ENCODE results near the gene TFAP2C.
"Not testable (repeated sequence)": the region's sequence is repeated elsewhere in the genome, so short reads cannot be mapped to it uniquely, and the experiment has no call there.

The TFAP2C gene

DNA sequence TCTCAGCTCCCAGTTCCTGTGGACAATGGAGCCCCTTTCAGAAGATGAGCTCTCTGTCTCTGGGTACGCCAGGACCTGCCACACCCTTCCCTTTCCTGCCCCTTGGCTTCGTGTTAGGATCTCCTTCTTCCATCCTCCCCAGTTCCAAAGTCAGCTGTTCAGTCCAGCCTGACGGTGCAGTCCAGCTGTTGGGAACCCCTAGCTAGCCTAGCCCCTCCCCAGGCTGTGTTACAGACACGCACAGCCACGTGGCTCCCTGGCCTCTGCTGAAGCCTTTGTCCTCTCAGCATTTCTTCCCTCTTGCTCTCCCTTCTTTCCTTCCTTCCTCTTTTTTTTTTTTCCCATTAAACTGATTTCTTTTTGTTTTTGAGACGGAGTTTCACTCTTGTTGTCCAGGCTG is 12.4 kb upstream of the TFAP2C start:
- DNase-seq (ENCODE audit: low read depth in 2 of 2): no peak

DNA sequence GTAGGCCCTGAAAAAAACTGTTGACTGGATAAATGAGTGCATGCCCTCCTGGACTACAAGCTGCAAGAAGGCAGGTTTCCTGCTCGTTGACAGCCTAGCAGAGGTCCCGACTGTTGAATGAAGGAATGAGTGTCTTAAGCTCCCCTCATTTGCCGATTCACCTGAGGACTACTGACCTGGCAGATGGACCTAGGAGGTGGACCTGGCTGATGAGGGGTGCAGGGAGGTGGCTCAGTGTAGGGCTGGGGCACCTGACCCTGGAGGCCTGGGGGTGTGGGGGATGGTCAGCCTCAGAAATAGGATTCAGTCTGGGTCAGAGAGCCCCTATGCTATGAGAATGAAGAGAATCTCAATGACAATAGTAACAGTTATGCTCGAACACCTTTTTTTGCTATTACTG is 11.6 kb upstream of the TFAP2C start:
- DNase-seq (ENCODE audit: low read depth in 2 of 2): no peak

DNA sequence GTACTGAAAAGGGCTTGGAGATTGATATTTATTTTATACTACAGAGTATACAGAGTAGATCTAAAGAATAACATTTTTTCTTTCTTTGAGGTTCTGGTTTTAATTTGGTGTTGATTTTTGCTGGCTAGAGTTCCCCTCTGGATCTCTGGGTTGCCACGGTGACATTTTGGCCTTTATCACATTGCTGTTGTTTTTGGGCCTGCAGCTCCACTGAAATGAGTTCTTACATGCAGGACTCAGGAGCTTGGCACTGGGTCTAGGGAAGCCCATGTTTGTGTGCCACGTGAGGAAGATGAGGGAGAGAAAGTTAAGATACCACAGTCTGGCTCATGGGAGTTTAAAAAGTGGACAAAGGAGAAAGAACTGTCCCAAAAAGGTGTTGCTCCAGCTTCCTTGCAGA is 7.4 kb upstream of the TFAP2C start:
- no peak for DNase-seq (ENCODE audit: low read depth in 2 of 2)

- DNase-seq (ENCODE audit: low read depth in 2 of 2): not testable (repeated sequence)
Observed at GRCh38 chr20:56623930-56624329, 5.2 kb upstream of the TFAP2C start.

DNA sequence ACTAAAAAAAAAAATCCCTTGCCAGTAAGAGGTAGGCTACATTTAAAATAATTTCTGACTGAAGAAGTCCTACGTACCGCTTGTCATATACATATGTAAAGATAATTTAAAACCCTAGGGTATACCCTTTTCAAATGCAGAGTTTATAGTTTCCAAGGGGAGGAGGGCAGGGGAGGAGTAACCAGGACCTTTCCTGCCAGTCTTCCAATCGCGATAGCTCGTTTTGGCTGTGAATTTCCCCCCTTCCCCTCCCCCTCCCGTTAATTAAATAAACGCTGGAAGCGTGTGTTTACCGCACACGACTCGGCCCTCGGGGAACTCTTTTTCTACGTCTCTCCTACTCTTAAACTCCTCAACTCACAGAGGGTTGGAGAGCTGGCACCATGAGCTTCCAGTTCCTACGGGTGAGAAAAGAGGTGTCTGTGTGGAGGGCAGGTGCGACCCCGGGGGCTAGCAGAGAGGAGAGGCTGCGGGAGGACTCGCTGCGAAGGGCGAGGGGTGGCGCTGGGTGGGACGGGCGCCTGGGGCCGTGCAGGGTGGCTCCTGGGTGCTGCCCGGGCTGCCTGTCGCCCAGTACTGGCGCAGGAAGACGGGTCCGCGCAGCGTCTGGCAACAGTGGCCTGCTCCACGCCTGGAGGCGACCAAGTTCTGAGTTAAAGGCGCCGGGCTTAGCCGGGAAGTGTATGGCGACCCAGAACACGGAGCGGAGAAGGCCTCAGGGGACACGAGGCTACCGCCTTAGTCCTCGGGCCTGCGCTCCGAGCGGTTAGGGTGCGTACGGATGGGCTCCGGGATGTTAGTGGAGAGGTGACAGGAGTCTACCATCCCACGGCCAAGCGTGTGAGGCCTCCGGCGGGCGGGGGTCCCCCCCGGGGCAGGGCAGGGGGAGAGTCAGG is 4.1 kb upstream of the TFAP2C start:
- DNase-seq (ENCODE audit: low read depth in 2 of 2): no peak

GRCh38 chr20:56625837-56626236 is 3.3 kb upstream of the TFAP2C start:
- DNase-seq (ENCODE audit: low read depth in 2 of 2): no peak

DNA sequence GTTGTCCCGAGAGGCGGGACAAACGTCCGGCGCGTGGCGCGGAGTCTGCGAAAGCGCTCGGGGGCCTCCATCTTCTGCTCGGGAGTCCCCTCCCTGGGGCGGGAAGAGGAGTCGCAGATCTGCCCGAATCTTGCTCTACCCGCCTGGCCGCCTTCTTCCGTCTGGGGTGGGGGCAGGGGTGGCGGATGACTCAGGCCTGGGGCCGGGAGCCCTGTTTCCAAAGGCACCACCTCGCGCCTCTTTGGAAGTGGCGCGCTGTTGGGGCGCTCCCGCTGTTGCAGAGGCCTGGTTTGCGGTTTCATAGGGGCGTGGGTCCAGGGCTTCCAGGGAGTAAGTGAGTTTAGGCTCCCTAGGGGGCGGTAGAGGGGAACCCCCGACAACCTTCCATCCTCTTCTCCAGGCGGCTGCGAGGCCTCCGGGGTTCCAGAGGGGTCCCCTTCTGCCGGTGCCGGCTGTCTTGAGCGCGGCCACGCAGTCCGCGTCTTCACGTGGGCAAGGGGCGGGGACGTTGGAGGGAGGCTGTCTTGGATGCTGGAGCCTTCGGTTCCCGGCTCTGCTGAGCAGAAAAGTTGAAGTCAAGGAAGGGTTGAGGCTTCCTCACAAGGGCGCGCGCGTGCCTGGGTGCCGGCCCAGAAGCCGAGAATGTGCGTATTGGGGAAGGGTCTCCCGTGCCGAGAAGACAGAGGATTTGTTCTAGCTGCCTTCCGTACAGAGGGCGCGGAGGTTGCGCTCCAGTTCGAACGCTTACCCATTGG is 2.6 kb upstream of the TFAP2C start:
- DNase-seq (ENCODE audit: low read depth in 2 of 2): no peak

DNA sequence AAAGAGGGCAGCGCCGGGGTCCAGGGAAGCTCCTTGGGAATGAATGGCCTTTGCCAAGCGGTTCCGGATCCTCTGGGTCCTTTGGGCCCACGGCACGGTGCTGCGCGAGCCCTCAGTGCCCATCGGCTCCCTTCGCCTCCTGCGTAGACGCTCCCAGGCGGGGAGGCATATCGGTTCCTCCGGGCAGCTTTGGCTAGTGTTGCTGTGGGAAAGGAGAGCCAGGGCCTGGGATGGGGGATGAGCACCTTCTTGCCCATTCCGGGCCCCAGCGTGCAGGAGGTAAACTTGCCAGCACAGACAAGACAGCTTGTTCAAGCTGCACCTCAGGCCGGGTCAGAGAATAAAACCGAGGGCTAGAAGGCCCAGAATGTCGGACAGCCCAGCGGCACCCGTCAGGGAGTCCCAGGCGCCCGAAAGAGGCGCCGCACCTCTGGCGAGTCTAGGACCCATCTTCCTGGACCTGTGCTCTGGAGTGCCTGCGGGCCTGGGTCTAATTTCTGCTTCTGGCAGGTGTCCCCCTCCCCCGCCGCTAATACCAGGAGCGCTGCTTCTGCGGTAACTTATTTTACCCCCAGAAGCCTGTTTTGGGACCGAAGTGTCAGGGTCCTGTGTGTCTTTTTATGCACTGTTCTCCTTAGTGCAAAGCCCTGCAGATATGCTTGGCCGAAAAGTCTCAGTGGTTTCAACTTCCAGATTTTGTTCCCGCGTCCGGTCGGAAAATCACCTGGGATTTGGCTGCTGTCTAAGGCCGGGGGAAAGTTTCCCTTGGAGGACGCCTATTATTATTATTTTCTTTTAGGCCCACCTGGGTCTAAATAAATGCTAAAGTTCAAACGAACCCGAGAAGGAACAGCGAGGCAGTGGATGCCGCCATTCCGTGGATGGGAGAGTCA is 1.7 kb upstream of the TFAP2C start:
- no peak for DNase-seq (ENCODE audit: low read depth in 2 of 2)

- no peak for DNase-seq (ENCODE audit: low read depth in 2 of 2)
Observed at GRCh38 chr20:56628015-56628872, 862 bp upstream of the TFAP2C start.

- DNase-seq (ENCODE audit: low read depth in 2 of 2): no peak
Observed at GRCh38 chr20:56629464-56630085, 469 bp downstream of the TFAP2C start.

GRCh38 chr20:56630086-56630493 is 984 bp downstream of the TFAP2C start:
- no peak for DNase-seq (ENCODE audit: low read depth in 2 of 2)

GRCh38 chr20:56630506-56631317 is 1.6 kb downstream of the TFAP2C start:
- DNase-seq (ENCODE audit: low read depth in 2 of 2): no peak

DNA sequence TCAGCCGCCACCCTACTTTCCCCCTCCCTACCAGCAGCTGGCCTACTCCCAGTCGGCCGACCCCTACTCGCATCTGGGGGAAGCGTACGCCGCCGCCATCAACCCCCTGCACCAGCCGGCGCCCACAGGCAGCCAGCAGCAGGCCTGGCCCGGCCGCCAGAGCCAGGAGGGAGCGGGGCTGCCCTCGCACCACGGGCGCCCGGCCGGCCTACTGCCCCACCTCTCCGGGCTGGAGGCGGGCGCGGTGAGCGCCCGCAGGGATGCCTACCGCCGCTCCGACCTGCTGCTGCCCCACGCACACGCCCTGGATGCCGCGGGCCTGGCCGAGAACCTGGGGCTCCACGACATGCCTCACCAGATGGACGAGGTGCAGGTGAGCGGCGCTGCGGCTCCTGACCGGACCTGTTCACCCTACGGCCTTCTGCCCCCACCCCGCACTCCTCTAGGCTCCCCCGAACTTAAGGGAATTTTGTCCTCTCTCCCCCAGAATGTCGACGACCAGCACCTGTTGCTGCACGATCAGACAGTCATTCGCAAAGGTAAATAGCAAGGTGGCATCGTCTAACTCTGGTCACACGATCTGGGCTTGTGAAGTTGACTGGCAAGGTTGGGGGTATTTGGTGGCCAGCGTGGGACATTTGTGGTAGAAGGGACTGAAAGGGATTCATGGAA is 2.3 kb downstream of the TFAP2C start:
- no peak for DNase-seq (ENCODE audit: low read depth in 2 of 2)

- DNase-seq (ENCODE audit: low read depth in 2 of 2): no peak
Observed at GRCh38 chr20:56631990-56632327, 2.9 kb downstream of the TFAP2C start.

DNA sequence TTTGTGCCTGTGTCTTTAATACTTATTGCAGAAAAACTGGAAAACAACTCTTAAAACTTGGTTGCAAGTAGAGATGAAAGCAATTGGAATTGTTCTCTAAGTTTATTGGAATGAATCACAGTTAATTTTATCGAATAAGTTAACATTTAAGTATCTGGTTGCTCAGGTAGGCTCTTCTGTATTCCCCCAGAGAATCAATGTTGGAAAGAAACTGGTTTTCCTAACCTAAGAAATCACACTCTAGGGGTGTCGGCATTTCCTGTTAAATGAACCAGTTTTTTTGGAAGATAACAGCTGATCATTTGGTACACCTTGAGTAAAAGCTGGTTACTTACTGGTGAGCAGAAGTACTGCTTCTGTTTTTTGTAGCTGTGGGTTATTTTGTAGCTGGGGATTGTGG is 5.2 kb downstream of the TFAP2C start:
- no peak for DNase-seq (ENCODE audit: low read depth in 2 of 2)

DNA sequence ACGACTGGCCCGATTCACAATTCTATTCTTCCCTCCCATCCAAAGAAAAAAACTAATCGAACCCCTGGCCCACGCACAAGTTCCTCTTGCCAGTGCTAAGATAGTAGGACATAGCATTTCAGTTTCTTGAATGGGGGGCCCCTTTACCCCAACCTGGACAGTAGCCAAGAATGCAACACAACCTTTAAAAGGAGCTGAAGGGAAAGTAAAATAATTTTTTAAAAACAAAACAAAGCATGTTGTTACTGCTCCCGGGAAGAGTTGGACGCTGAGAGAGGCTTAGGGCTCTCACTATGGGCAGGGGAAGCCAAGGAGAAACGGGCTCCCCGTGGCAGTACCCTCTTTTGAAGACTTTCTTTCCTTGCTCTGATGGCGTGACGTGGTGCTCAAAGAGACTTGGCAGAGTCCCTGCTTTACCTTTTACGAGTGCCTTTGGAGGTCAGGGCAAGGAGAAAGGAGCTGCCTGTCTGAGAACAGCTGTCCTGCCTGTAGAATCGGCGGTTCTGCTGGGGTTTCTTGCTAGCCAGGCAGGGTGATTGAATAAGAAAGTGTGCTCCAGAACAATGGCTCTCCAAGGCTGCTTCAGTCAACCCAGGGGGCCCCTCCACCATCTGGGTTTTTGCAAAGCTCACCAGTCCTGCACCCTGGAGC is 5.8 kb downstream of the TFAP2C start:
- DNase-seq (ENCODE audit: low read depth in 2 of 2): no peak

- DNase-seq (ENCODE audit: low read depth in 2 of 2): no peak
Observed at GRCh38 chr20:56636716-56637115, 7.6 kb downstream of the TFAP2C start.

DNA sequence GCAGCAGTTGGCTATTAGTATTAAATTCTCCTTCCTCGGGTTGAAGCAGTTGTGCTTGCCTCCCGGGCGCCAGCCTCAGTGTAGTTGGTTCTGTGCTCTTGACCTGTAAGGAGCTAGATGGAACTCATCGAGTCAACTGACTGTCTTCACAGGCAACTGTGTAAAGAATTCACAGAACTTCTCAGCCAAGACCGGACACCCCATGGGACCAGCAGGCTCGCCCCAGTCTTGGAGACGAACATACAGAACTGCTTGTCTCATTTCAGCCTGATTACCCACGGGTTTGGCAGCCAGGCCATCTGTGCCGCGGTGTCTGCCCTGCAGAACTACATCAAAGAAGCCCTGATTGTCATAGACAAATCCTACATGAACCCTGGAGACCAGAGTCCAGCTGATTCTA is 8.5 kb downstream of the TFAP2C start:
- no peak for DNase-seq (ENCODE audit: low read depth in 2 of 2)

DNA sequence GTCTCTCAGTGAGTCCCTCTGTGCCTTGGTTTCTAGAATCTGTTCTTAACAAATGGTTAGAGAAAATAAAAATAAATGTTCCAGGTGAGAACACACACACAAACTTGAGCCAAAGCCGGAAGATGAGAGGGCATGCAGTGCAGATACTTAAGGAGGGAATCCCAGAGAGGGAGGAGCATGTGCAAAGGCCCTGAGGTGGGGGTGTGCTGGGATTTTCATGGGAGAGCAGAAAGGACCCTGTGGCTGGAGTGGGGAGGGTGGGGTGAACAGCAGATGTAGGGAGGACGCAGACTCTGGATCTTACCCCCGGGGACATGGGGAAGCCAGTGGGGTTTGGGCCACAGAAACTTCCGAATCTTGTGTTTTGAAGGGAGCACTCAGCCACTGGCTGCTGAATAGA is 17.5 kb downstream of the TFAP2C start:
- DNase-seq (ENCODE audit: low read depth in 2 of 2): no peak
